ENCODE data around the gene AGBL3.

DNA sequence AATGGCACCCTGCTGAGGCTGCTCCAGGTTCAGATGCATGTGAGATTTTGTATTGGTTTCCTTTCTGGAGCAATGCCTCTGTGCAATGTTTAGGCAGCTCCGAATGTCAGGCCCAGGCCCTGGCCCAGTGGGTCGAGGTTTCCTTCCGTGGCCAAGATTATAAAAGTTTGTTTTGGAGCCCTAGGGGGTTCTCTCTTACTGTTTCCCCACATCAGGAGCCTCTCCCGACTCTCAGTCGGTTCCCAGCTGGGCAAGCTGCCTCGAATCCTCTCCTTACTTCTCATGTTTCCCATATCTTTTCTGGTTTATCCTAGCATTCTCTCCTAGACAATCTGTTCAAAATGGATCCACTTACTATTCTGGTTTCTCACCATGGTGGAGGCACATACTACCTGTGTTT lies 172.6 kb downstream of the AGBL3 start:
- TF ChIP-seq POLR2A (IDR thresholded peaks at IDR 0.05; ENCODE audit: low read length) (no peak), GATA1 (IDR thresholded peaks at IDR 0.05; ENCODE audit: low read depth, low read length) (no peak)
